ENCODE data around the gene AASDH. TPM values are rescaled to one million over a fixed set of nuclear protein-coding genes. Genes with fewer than 3 reads are reported as not detected.

The AASDH gene
- 10 to 100 TPM; 10.7 to 12.5 TPM for total RNA-seq

GRCh38 chr4:56387023-56388001 lies at the start of gene AASDH:
AASDH (minus strand) TSS chr4:56387491; CDS start chr4:56384299, 3,192 bp downstream.

GRCh38 chr4:56435140-56435926 lies 48.0 kb upstream of the AASDH start, which contains the start of gene PPAT:
PPAT (minus strand) TSS chr4:56435615; CDS start chr4:56435477, 138 bp downstream.

Other genes with a start within 250 kb of the AASDH start
- gene PPAT, start 48.1 kb upstream of the AASDH start, total RNA-seq: 10 to 100 TPM; 20.5 to 23.8 TPM
- gene PAICS, start 48.8 kb upstream of the AASDH start, total RNA-seq: 100 to 1,000 TPM; 114 TPM
- gene SRP72, start 80.1 kb upstream of the AASDH start, total RNA-seq: 100 to 1,000 TPM; 135 to 136 TPM
- under 1 TPM; 0.20 to 0.22 TPM for gene ARL9, start 118.3 kb upstream of the AASDH start, total RNA-seq

Measured in activated naive CD4-positive, alpha-beta T cell treated with anti-CD3 and anti-CD28 coated beads, Interleukin-2, amount 10 ng/mL, durations not matched to agents 5 hours and 36 hours (primary cell).